HG03457 (cell line): Measurements from ENCODE around the gene CCR9.

Source experiments
- ATAC-seq: cut with Tn5 transposase; IDR thresholded peaks from one replicate; pipeline ENCODE4 v1.9.1; 2021; ENCODE audit warnings: moderate number of reproducible peaks; ENCODE audit not compliant: unreplicated experiment

Gene CCR9

GRCh38 chr3:45871780-45872179, 14.6 kb upstream of the CCR9 start:
- ATAC-seq: no peak

GRCh38 chr3:45872569-45872968, 13.8 kb upstream of the CCR9 start:
- ATAC-seq: no peak

- no peak for ATAC-seq
These were observed 13.3 kb upstream of the CCR9 start for GRCh38 chr3:45873036-45873435.

DNA sequence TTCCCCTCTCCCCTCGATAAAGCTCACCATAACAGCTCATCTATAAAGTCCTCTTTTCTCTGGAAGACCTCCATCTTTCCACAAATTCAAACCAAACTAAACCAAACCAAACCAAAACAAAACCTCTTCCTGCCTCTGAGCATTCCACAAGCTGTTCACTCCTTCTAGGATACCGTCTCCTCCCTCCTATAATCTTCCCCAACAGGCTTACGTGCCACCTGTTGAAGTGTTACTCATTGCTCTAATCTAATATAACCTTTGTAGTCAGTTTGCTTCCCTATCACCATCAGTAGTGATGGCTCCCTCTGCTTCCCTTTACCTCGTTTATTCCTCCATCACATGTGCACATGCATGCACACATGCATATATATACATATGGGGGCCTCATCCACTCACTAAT, 12.7 kb upstream of the CCR9 start:
- no peak for ATAC-seq

DNA sequence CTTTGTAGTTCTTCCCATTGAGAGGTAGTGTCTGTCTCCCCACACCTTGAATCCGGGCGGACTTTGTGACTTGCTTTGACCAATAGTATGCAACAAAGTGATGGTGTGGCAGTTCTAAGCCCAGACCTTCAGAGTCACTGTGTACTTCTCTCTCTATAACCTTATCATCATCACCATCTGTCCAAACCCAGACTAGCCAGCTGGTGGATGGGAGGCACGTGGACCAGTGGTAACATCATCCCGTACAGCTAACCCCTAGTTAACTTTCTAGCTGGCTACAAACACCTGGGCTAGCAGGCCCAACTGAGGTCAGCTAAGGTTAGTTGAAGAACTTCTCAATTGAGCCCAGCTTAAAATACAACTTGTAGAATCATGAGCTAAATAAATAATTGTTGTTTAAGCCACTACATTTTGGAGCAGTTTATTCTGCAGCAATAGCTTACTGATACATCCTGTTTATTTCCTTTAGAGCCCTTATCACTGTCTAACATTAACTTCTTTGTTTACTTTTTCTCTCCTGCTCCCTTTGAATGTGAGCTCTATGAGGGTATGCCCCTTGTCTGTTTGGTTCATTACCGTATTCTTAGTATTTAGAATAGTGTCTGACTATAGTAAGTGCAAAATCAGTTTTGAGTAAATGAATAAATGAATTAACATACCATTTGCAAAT, 11.5 kb upstream of the CCR9 start:
- ATAC-seq: no peak

- no peak for ATAC-seq
These were observed 8.2 kb upstream of the CCR9 start for GRCh38 chr3:45878124-45878523.

DNA sequence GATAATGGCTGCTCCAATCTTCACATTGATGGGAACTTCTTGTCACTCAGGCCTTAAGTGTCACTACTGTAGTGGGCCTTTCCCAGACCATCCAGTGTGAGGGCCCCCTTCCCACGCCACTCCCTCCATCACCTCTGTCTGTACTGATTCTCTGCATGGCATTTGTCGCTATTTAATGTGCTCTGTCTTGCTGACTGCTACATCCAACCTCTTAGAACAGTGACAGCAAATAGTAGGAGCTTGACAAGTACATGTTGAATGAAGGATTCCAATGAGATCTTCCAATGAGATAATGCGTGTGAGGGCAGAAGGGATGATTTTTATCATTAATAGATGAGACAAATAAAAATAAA, 5.6 kb upstream of the CCR9 start:
- ATAC-seq: no peak

DNA sequence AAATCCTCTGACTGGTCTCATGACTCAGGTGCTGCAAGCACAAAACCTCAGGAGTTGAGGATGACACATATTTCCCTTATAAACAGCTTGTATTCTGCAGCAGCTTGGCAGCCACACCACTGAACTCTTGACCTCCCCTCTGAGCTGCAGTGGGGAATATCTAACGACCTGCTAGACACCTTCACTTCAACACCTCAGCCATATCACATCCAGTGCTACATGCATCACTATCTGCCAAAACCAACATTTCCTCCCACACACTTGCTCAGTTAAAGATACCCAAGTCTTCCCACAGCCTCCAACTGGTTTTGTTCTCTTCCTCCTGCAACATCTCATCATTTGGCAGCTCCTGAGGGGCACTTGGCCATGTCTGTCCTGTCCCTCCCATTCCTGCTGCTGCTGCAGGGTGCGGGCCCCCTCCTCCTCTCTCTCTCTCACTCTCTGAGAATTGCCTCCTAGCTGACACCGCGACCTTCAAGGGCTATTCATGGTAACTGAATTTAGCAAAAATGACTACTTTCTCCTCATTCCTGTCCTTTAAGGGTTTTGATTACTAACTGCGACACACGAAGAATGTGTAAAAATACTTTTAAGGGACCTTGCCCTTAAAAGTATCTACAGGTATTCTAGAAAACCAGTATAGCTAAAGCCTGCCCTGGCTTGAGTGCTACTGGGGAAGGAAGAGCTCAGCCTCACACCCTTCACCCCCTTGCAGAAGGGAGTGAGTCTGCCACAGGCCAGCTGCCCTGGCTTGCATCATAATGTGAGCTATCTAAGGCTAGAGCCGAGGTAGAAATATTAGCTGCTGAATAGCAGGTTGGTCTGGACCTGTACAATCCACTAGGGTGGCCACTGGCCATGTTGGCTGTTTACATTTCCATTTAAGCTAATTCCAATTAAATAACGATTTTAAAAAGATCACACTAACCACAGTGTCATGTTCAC, 5.0 kb upstream of the CCR9 start:
- no peak for ATAC-seq

GRCh38 chr3:45884368-45885201, 1.8 kb upstream of the CCR9 start:
- no peak for ATAC-seq

- no peak for ATAC-seq
These were observed 942 bp downstream of the CCR9 start for GRCh38 chr3:45887285-45887684.

DNA sequence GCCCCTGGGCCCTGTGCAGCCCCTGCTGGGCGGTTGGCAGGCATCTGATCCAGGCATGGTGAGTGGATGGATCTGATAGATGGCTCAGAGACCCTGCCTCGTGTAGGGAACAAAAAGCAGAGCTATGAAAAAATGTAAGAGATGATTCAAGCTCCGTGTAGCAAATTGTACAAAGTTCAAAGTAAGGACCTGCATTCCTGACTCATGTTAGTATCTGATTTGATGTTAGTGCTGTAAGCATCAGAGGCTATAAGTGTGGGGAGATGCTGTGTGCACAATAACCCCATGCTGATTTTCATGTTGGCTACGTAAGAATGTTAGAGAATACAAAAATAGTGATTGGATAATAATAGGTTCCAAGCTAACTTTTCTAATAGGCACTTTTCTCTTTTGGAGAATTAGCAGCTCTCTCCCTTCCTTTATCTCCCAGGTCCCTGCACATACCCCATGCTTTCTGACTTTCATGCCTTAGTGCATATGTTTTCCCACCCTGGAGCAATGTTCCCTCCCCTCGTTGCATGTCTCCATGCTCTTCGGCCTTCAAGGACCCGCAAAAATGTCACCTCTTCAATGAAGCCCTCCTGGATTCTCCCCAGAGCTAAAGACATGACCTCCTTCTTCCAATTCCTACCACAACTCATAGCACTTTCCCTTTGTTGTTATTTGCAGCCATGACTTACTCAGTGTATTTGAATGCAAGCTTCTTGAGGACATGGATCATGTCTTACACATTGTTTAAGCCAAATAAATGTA, 1.6 kb downstream of the CCR9 start:
- no peak for ATAC-seq

DNA sequence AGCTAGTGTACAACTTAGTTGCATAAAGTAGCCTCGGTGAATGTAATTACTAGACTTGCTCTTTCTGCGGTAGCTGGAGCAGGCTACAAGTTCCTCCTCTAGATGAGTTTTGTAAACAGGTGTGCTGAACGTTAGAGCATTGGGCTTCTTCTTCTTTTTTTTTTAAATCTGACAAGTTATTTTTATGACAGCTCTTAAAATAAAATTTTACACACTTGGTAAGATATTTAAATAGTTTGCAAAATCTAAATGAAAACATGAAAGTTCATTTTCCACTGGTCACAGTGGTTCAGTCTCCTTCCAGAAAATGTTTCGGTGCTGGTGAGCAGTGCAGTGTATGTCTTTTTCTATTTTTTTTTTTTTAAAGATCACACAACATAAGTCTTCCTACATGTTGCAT, 3.0 kb downstream of the CCR9 start:
- ATAC-seq: no peak

GRCh38 chr3:45890405-45890804, 4.1 kb downstream of the CCR9 start:
- no peak for ATAC-seq

DNA sequence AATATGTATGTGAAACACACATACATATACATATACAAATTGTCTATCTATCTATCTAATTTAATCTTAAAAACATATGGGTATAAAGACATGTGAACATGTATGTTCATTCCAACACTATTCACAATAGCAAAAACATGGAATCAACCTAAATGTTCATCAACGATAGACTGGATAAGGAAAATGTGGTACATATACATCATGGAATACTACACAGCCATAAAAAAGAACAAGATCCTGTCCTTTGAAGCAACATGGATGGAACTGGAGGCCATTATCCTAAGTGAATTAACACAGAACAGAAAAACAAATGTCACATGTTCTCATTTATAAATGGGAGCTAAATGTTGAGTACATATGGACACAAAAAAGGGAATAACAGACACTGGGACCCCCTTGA, 5.8 kb downstream of the CCR9 start:
- no peak for ATAC-seq

- ATAC-seq: no peak
These were observed 7.7 kb downstream of the CCR9 start for GRCh38 chr3:45894015-45894414.

- no peak for ATAC-seq
These were observed 9.5 kb downstream of the CCR9 start for GRCh38 chr3:45895686-45896468.

GRCh38 chr3:45896956-45897355, 10.6 kb downstream of the CCR9 start:
- ATAC-seq: no peak

GRCh38 chr3:45904931-45905330, 18.6 kb downstream of the CCR9 start:
- ATAC-seq: no peak

- no peak for ATAC-seq
These were observed 19.4 kb downstream of the CCR9 start for GRCh38 chr3:45905755-45906154.
